Thyroid gland (tissue), 4 donors: ENCODE measurements around the gene BTBD9. TPM values are rescaled to one million over a fixed set of nuclear protein-coding genes. Genes with fewer than 3 reads are reported as not detected.

Experiments used
- DNase-seq, 2 donors: peaks; one replicate each; pipeline ENCODE4 v3.0.0-alpha.2; 2019
- H3K27ac ChIP-seq, 3 donors: fragments of 200-600 bp; sonication (generic); 1 replicate in 2 of 3; 2 replicates in 1 of 3; pipeline ENCODE4 v1.5.1; 2016 to 2019; ENCODE audit warnings: mild to moderate bottlenecking in 1 of 3, moderate library complexity in 1 of 3
- H3K27me3 ChIP-seq: fragments of 200-600 bp; sonication (generic); one replicate; pipeline ENCODE4 v1.5.1; 2019
- H3K36me3 ChIP-seq, 2 donors: fragments of 200-600 bp; sonication (generic); one replicate each; pipeline ENCODE4 v1.5.1; 2016 to 2019
- H3K4me1 ChIP-seq, 2 donors: fragments of 200-600 bp; sonication (generic); one replicate each; pipeline ENCODE4 v1.5.1; 2017 to 2019
- H3K4me3 ChIP-seq, 3 donors: fragments of 200-600 bp; sonication (generic); replicated peaks in 1 of 3; 1 replicate in 2 of 3; 2 replicates in 1 of 3; pipeline ENCODE4 v1.5.1; 2016; ENCODE audit warnings: mild to moderate bottlenecking in 1 of 3
- H3K9me3 ChIP-seq: fragments of 200-600 bp; sonication (generic); one replicate; pipeline ENCODE4 v1.5.1; 2017
- POLR2A ChIP-seq, 2 donors: fragments of 450-650 bp; IDR thresholded peaks; one replicate each; pipeline ENCODE4 v1.6.1; 2017; ENCODE audit warnings: antibody characterized with exemption in 2 of 2, mild to moderate bottlenecking in 2 of 2, moderate library complexity in 1 of 2
- WGBS, 2 donors: methylation state at CpG; one replicate each; pipeline ENCODE4 v1.1.5; 2017; 5-methylcytosine and 5-hydroxymethylcytosine counted together
- intact Hi-C: fragments of 100-400 bp; cut with DNase I; formaldehyde crosslinking; loops from one replicate; pipeline ENCODE4 v1.15.1; 2023
- total RNA-seq, 4 donors: library from RNA; depleted of rRNA; stranded (reverse); fragments of >200 nt; gene quantifications; one replicate each; pipeline ENCODE4 v1.2.3, GENCODE V29; 2016
- TF ChIP-seq, protein P1 (sequence below), 6 experiments: fragments of 200-600 bp in 3 of 6; fragments of 450-650 bp in 3 of 6; sonication (generic) in 3 of 6; IDR thresholded peaks; one replicate each; pipeline ENCODE4 v1.5.1; 2016 to 2019; ENCODE audit warnings: antibody characterized with exemption in 6 of 6, mild to moderate bottlenecking in 2 of 6, inconsistent platforms in 1 of 6, moderate library complexity in 1 of 6

BTBD9 gene
- total RNA-seq, 4 donors from 2014 or later = 17.3 to 32.0 (median 27.4) TPM

DNA sequence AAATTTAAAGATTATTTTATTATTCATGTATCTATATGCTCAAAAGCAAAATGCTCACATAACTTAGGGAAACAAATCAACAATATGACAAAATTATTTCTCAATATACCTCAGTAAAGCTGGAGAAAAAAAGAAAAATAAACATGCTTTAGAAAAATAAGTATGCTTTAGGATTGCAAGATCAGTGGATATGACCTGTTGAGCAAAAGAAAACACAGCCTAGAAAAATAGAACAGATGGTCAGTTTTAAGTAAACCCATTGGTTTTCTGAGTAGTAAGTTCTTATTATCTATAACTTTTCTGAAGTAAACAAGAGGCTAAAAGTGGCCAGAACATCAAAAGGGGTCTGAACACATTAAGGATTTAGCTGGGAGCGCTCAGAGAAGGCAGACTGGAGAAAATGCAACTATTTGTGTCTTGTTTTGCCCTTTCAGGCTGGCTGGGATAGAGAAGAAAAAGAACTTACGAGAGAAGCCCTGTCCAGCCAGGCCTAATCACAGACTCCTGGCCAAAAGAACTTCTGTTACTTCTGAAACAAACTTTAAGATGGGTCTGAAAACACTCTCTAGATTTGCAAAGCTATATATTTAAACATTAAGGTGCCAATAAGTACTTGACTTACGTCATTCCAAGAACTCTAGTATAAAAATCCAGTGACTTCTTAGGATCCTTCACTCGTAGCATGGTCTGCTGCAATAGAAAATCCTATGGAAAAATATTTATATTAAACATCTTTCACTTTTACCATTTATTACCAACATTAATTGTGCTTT, 46.7 kb upstream of the BTBD9 start:
- Histone ChIP-seq H3K4me1 (peaks cover 3 to 13% of the 10 kb centered on the region in 2 donors), H3K36me3 (peaks cover 0 to 12% of the 10 kb centered on the region in 2 donors), H3K9me3 (no peaks in the 10 kb centered on the region), H3K27me3 (no peaks in the 10 kb centered on the region), H3K4me3 (no peak overlapping the region), H3K27ac (peak overlapping the region in 1 of 3 donors; percentile 13)
- TF ChIP-seq, protein P1, sequence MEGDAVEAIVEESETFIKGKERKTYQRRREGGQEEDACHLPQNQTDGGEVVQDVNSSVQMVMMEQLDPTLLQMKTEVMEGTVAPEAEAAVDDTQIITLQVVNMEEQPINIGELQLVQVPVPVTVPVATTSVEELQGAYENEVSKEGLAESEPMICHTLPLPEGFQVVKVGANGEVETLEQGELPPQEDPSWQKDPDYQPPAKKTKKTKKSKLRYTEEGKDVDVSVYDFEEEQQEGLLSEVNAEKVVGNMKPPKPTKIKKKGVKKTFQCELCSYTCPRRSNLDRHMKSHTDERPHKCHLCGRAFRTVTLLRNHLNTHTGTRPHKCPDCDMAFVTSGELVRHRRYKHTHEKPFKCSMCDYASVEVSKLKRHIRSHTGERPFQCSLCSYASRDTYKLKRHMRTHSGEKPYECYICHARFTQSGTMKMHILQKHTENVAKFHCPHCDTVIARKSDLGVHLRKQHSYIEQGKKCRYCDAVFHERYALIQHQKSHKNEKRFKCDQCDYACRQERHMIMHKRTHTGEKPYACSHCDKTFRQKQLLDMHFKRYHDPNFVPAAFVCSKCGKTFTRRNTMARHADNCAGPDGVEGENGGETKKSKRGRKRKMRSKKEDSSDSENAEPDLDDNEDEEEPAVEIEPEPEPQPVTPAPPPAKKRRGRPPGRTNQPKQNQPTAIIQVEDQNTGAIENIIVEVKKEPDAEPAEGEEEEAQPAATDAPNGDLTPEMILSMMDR (IDR thresholded peaks at IDR 0.05) = no peak
- TF ChIP-seq POLR2A (IDR thresholded peaks at IDR 0.05) = no peak
- no peak for DNase-seq
- 87 to 88% methylated on average over 4 of the region's 4 CpGs for WGBS, 2 donors
- intact Hi-C loops = no loop called here

GRCh38 chr6:38684904-38685303, 45.2 kb upstream of the BTBD9 start:
- Histone ChIP-seq H3K4me1 (peaks cover 3 to 13% of the 10 kb centered on the region in 2 donors), H3K4me3 (no peak overlapping the region), H3K36me3 (peaks cover 0 to 12% of the 10 kb centered on the region in 2 donors), H3K27me3 (no peaks in the 10 kb centered on the region), H3K9me3 (no peaks in the 10 kb centered on the region), H3K27ac (no peak overlapping the region)
- DNase-seq = no peak
- intact Hi-C loops = no loop called here
- TF ChIP-seq, protein P1 (IDR thresholded peaks at IDR 0.05) = no peak
- no peak for TF ChIP-seq POLR2A (IDR thresholded peaks at IDR 0.05)
- 94 to 97% methylated on average over 3 of the region's 3 CpGs for WGBS, 2 donors

DNA sequence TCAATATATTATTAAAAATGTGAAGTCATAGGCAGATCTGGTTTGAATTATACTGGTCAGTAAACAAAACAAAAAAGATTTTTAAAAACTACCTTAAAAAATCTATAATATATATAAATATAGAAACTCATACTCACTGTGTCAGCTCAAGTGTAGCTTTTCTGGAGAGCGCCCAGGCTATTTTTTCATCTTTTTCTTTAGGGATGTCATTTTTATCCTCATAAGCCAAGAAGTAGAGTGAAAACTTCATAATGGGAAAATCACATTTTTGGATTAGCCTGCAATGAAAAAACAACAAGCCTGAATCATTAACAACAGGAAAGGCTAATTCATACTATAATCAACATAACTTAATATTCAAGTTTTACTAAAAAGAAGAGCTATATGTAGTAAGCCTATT, 44.5 kb upstream of the BTBD9 start:
- intact Hi-C loops = no loop called here
- no peak overlapping the region for H3K4me3 ChIP-seq
- TF ChIP-seq POLR2A (IDR thresholded peaks at IDR 0.05) = no peak
- TF ChIP-seq, protein P1 (IDR thresholded peaks at IDR 0.05) = no peak
- WGBS, 2 donors = 93 to 96% methylated on average over 1 of the region's 1 CpG
- H3K27me3 ChIP-seq = no peaks in the 10 kb centered on the region
- no peaks in the 10 kb centered on the region for H3K9me3 ChIP-seq
- H3K27ac ChIP-seq = no peak overlapping the region
- peaks cover 3 to 13% of the 10 kb centered on the region in 2 donors for H3K4me1 ChIP-seq
- DNase-seq = no peak
- H3K36me3 ChIP-seq = peaks cover 0 to 12% of the 10 kb centered on the region in 2 donors

DNA sequence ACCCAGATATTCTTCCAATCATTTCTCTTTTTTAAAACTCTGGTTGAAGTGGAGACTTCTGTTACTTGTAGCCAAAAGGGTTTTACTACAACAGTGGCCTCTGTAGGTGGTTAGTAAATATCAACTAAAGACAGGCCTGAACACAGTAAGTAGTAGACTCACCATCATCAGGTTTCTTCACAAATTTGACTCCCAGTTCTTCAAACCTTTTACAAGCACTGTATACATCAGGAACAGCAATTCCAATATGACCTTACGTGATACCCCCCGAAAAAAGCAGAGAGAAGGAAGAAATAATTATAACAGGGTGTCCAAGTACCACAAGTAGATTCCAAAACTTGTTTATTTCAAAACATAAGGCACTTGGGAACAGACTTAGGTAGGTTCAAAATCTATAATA, 42.1 kb upstream of the BTBD9 start:
- peaks cover 10 to 18% of the 10 kb centered on the region in 2 donors for H3K4me1 ChIP-seq
- peaks cover 0 to 12% of the 10 kb centered on the region in 2 donors for H3K36me3 ChIP-seq
- no peaks in the 10 kb centered on the region for H3K27me3 ChIP-seq
- no peak overlapping the region for H3K4me3 ChIP-seq
- intact Hi-C loops = no loop called here
- H3K9me3 ChIP-seq = no peaks in the 10 kb centered on the region
- H3K27ac ChIP-seq = no peak overlapping the region
- no peak for TF ChIP-seq POLR2A (IDR thresholded peaks at IDR 0.05)
- TF ChIP-seq, protein P1 (IDR thresholded peaks at IDR 0.05) = no peak
- no peak for DNase-seq
- WGBS, 2 donors = 96 to 99% methylated on average over 2 of the region's 2 CpGs

DNA sequence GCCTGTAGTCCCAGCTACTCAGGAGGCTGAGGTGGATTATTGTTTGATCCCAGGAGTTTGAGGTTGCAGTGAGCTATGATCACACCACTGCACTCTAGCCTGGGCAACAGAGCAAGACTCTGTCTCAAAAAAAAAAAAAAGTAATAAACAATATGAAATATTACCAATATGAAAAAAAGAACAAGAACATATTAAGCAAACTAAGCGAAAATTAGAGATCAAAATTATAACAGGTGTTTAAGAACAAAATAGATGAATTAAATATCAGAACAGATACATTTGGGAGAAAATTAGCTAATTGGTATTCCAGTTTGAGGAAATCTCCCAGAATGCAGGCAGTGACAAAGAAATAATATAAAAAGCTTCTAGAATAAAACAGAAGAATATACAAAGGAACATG, 39.9 kb upstream of the BTBD9 start:
- intact Hi-C loops = no loop called here
- TF ChIP-seq, protein P1 (IDR thresholded peaks at IDR 0.05) = no peak
- TF ChIP-seq POLR2A (IDR thresholded peaks at IDR 0.05) = no peak

More for the DNA sequence above, 39.9 kb upstream of the BTBD9 start:
- Histone ChIP-seq H3K27ac (no peak overlapping the region), H3K36me3 (peaks cover 0 to 12% of the 10 kb centered on the region in 2 donors), H3K4me3 (no peak overlapping the region), H3K9me3 (no peaks in the 10 kb centered on the region), H3K27me3 (no peaks in the 10 kb centered on the region), H3K4me1 (peaks cover 18 to 20% of the 10 kb centered on the region in 2 donors)
- no peak for DNase-seq
- WGBS, 2 donors = 96% methylated on average over 1 of the region's 1 CpG
